ENCODE measurements around the gene HSF5. TPM values are rescaled to one million over a fixed set of nuclear protein-coding genes. Genes with fewer than 3 reads are reported as not detected.

Gene HSF5, protein sequence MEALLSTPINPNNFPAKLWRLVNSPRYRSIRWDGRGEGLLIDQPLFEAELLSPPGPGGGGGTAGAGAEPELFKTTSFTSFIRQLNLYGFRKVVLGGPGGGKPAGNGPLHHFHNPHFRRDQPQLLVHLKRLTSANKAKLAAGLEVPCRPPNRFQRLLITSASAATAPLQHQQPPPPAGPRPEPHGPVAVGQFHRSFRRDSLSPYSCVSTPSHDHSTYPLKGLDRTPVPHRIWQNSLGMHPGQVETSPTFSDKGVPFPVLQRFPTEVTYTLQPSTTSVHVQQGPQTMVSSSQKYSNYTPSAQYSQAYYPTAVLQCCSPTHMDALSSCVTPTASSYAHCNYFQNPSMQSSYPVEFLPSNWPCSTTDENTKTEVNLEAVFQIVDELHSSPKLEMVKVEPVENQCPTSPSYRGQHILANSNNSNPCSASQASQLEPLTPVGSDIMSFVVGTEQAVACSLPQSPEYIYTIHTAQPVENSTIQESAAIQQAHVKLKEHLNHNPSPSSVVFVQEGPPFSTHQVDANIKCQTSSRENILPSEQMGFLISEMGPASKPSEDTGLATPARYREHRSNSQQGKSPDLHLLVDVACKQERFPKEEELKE
- under 1 TPM in 1 of 3 donors, not detected in 2; 0.16 TPM for polyA plus RNA-seq

GRCh38 chr17:58487589-58488427, at the start of gene HSF5:
TSS of gene HSF5 (minus strand) at chr17:58488408. CDS start at chr17:58488274, 134 bp downstream.
- peak; percentile 86 to 88 (median 87) for DNase-seq
- peak within 1 kb of the TSS; percentile 7 to 69 (median 55) for H3K27ac Mint-ChIP-seq
- H3K4me3 Mint-ChIP-seq: peak within 1 kb of the TSS; percentile 53 to 78 (median 68)
- H3K27me3 Mint-ChIP-seq (ENCODE audit: low read depth in 3 of 3): peaks cover 0 to 7% (median 3%) of the 10 kb centered on the region in 3 donors
- H3K36me3 Mint-ChIP-seq: peaks cover 10 to 20% (median 15%) of the 10 kb centered on the region in 3 donors
- H3K9me3 Mint-ChIP-seq: no peaks in the 10 kb centered on the region
- peaks cover 0 to 4% of the 10 kb centered on the region in 2 donors for H3K4me1 Mint-ChIP-seq

DNA sequence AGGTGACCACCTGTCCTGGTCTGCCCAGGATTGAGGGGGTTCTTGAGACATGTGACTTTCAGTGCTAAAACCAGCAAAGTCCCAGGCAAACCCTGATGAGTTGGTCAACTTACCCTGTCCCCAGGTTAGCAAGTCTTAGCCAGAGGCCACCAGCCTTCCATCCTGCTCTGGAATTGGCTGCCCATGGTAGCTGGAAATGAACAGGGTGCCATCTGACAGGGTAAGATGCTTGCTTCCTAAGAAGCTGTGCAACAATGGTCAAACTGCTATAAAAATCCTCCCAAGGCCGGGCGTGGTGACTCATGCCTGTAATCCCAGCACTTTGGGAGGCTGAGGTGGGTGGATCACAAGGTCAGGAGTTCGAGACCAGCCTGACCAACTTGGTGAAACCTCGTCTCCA, 49.1 kb upstream of the HSF5 start:
- H3K9me3 Mint-ChIP-seq: no peaks in the 10 kb centered on the region
- H3K27ac Mint-ChIP-seq: no peak overlapping the region
- peaks cover 2 to 6% (median 4%) of the 10 kb centered on the region in 3 donors for H3K27me3 Mint-ChIP-seq (ENCODE audit: low read depth in 3 of 3)
- peaks cover 0 to 3% of the 10 kb centered on the region in 2 donors for H3K4me1 Mint-ChIP-seq
- H3K4me3 Mint-ChIP-seq: no peak overlapping the region
- H3K36me3 Mint-ChIP-seq: no peaks in the 10 kb centered on the region
- no peak for DNase-seq

- no peak for DNase-seq
- no peaks in the 10 kb centered on the region for H3K9me3 Mint-ChIP-seq
- H3K27me3 Mint-ChIP-seq (ENCODE audit: low read depth in 3 of 3): peaks cover 2 to 6% (median 4%) of the 10 kb centered on the region in 3 donors
- H3K4me3 Mint-ChIP-seq: no peak overlapping the region
- H3K36me3 Mint-ChIP-seq: no peaks in the 10 kb centered on the region
- peaks cover 0 to 6% of the 10 kb centered on the region in 2 donors for H3K4me1 Mint-ChIP-seq
- no peak overlapping the region for H3K27ac Mint-ChIP-seq
Observed at GRCh38 chr17:58536542-58536941, 48.3 kb upstream of the HSF5 start.

- Mint-ChIP-seq H3K4me1 (peaks cover 0 to 6% of the 10 kb centered on the region in 2 donors), H3K9me3 (no peaks in the 10 kb centered on the region), H3K27me3 (ENCODE audit: low read depth in 3 of 3) (peaks cover 2 to 5% (median 4%) of the 10 kb centered on the region in 3 donors), H3K36me3 (no peaks in the 10 kb centered on the region), H3K4me3 (no peak overlapping the region), H3K27ac (no peak overlapping the region)
- DNase-seq: no peak
Observed at GRCh38 chr17:58535431-58535830, 47.2 kb upstream of the HSF5 start.

- Mint-ChIP-seq H3K9me3 (no peaks in the 10 kb centered on the region), H3K27me3 (ENCODE audit: low read depth in 3 of 3) (peaks cover 2 to 8% (median 4%) of the 10 kb centered on the region in 3 donors), H3K4me1 (peaks cover 0 to 6% of the 10 kb centered on the region in 2 donors), H3K4me3 (no peak overlapping the region), H3K36me3 (no peaks in the 10 kb centered on the region), H3K27ac (no peak overlapping the region)
- DNase-seq: no peak
Observed at GRCh38 chr17:58534901-58535421, 46.8 kb upstream of the HSF5 start.

DNA sequence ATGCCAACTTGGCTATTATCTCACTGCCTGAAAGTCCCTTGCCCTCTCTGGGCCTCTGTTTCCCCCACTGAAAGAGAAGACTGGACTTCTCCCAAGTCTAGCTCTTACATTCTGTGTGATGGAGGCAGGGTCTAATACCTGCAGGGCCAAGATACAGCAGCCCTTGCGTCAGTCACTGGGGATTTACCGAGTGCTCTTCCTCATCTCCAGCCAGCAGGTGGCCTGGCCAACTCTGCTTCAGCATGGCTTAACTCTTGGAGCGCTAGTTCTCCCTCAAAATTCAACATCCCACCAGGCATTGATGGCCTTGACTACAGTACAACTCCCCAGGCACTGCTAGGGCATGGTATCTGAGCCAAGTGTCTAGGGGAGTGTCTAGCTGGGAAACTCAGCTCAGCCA, 46.1 kb upstream of the HSF5 start:
- H3K27me3 Mint-ChIP-seq (ENCODE audit: low read depth in 3 of 3): peaks cover 2 to 8% (median 6%) of the 10 kb centered on the region in 3 donors
- DNase-seq: no peak
- H3K36me3 Mint-ChIP-seq: no peaks in the 10 kb centered on the region
- H3K4me1 Mint-ChIP-seq: peaks cover 0 to 6% of the 10 kb centered on the region in 2 donors
- H3K9me3 Mint-ChIP-seq: no peaks in the 10 kb centered on the region
- peak overlapping the region in 1 of 5 donors; percentile 25 for H3K4me3 Mint-ChIP-seq
- peak overlapping the region in 1 of 6 donors; percentile 73 for H3K27ac Mint-ChIP-seq

- no peaks in the 10 kb centered on the region for H3K9me3 Mint-ChIP-seq
- peaks cover 0 to 6% of the 10 kb centered on the region in 2 donors for H3K4me1 Mint-ChIP-seq
- DNase-seq: no peak
- H3K36me3 Mint-ChIP-seq: no peaks in the 10 kb centered on the region
- peak overlapping the region in 2 of 5 donors; percentile 13 to 67 for H3K4me3 Mint-ChIP-seq
- H3K27ac Mint-ChIP-seq: no peak overlapping the region
- peaks cover 2 to 8% (median 6%) of the 10 kb centered on the region in 3 donors for H3K27me3 Mint-ChIP-seq (ENCODE audit: low read depth in 3 of 3)
Observed at GRCh38 chr17:58533616-58534188, 45.5 kb upstream of the HSF5 start.

DNA sequence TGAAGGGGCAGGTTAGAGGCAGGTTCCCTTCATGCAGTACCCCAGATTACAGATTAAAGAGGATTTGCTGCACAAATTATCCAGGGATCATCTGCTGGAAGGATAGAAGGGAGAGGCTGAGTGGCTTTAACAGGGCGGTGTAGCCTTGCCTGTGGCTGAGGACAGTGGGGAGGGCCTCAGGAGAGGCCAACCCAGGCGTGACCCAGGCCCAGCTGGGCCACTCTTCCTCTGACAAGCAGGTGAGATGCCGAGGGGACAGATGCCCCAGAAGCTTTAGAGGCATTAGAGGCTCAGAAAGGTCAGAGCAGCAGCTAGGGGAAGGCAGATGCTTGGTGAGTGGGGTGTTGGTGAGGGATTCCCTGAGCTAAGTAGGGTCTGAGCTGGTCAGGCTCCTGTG, 44.3 kb upstream of the HSF5 start:
- H3K36me3 Mint-ChIP-seq: no peaks in the 10 kb centered on the region
- H3K9me3 Mint-ChIP-seq: no peaks in the 10 kb centered on the region
- peak overlapping the region in 3 of 5 donors; percentile 56 to 69 (median 60) for H3K4me3 Mint-ChIP-seq
- peaks cover 2 to 6% (median 6%) of the 10 kb centered on the region in 3 donors for H3K27me3 Mint-ChIP-seq (ENCODE audit: low read depth in 3 of 3)
- H3K4me1 Mint-ChIP-seq: peaks cover 0 to 6% of the 10 kb centered on the region in 2 donors
- DNase-seq: no peak
- H3K27ac Mint-ChIP-seq: no peak overlapping the region

DNA sequence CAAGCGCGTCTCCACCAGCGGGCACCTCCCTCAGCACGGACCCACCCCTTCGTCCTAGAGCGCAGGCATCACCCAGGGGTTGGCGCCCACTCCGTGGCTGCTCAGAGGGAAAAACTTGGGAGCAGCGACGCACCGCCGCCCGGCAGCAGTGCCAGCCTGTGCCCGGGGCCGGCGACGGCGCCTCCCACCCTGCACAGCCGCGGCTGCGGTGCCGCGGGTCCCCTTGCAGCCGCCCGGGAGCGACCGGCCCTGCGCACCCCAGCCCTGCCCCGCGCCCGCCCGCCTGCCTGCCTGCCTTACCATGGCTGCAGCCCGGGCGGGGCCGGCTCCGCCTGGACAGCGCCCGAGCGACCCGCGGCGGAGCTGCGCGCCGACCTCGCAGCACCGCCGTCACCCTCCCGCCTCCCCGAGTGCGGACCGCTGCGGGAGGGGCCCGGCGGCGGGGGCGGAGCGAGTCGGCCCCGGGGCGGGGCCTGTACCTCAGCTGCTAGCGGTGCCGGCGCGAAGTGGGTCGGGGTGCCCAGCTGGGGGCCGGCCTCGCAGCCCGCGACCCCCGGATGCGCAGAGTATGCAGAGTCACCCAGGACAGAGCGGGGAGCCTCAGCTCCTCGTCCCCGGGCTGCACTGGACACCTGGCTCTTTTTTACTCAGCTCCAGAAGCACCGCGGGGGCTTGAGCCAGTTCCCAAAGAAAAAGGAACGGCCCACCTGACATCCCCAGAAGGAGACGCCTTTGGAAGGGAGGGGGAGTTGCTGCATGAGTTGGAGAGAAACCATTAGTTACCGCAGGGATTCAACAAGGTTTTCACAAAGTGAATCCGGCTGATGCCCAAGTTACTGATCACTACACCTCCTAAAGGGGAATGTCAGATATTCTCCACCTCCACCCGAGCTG, 43.7 kb upstream of the HSF5 start:
- H3K27ac Mint-ChIP-seq: no peak overlapping the region
- DNase-seq: peak; percentile 65 to 71 (median 70)
- peak overlapping the region; percentile 56 to 69 (median 60) for H3K4me3 Mint-ChIP-seq
- peaks cover 2 to 6% (median 6%) of the 10 kb centered on the region in 3 donors for H3K27me3 Mint-ChIP-seq (ENCODE audit: low read depth in 3 of 3)
- H3K36me3 Mint-ChIP-seq: no peaks in the 10 kb centered on the region
- no peaks in the 10 kb centered on the region for H3K9me3 Mint-ChIP-seq
- H3K4me1 Mint-ChIP-seq: peaks cover 0 to 6% of the 10 kb centered on the region in 2 donors

DNA sequence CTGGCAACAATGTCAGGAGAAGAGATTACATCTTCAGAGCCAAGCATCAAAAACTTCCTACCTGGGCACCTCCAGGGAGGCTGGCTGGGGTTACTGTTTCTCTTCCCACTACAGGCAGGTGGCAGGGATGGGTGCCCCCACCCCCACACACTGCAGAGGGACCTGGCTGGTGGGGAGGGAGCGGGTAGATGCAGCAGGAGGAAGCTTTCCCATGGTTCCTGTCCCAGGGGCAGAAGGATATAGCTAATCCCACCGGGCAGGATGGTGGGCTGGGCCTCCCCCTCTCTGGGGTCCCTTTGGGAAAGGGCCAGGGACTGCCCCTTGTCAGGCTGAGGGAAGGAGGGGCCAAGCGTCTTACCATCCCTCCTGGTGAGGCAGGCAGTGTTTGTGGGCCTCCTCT, 42.9 kb upstream of the HSF5 start:
- H3K27ac Mint-ChIP-seq: no peak overlapping the region
- no peaks in the 10 kb centered on the region for H3K9me3 Mint-ChIP-seq
- H3K4me1 Mint-ChIP-seq: peaks cover 0 to 6% of the 10 kb centered on the region in 2 donors
- no peak for DNase-seq
- peak overlapping the region; percentile 42 to 60 (median 59) for H3K4me3 Mint-ChIP-seq
- peaks cover 4 to 6% (median 6%) of the 10 kb centered on the region in 3 donors for H3K27me3 Mint-ChIP-seq (ENCODE audit: low read depth in 3 of 3)
- H3K36me3 Mint-ChIP-seq: no peaks in the 10 kb centered on the region

DNA sequence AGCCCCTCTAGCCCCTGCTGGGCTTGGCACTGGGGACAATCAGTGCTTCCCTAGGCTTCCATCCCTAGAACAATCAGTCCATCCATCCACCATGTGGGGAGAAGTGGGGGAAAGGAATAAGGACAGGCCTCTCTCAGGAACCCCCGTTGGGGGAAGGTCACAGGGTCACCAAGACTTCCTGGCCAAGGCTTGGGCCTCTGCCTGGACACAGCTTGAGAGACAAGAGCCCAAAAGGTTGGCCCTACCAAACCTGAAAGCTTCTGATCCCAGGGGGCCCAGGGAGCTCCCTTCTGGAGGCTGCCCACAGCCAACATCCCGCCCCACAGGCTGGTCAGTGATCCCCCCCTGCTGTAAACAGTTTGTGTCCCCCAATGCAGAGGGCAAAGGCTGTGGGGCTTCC, 42.4 kb upstream of the HSF5 start:
- H3K36me3 Mint-ChIP-seq: no peaks in the 10 kb centered on the region
- H3K27me3 Mint-ChIP-seq (ENCODE audit: low read depth in 3 of 3): peaks cover 4 to 6% (median 6%) of the 10 kb centered on the region in 3 donors
- peaks cover 0 to 6% of the 10 kb centered on the region in 2 donors for H3K4me1 Mint-ChIP-seq
- peak overlapping the region; percentile 38 to 60 (median 59) for H3K4me3 Mint-ChIP-seq
- H3K27ac Mint-ChIP-seq: no peak overlapping the region
- H3K9me3 Mint-ChIP-seq: no peaks in the 10 kb centered on the region
- no peak for DNase-seq

GRCh38 chr17:58529275-58529674, 41.1 kb upstream of the HSF5 start:
- Mint-ChIP-seq H3K4me1 (peaks cover 0 to 6% of the 10 kb centered on the region in 2 donors), H3K4me3 (no peak overlapping the region), H3K27me3 (ENCODE audit: low read depth in 3 of 3) (peaks cover 2 to 6% (median 5%) of the 10 kb centered on the region in 3 donors), H3K36me3 (no peaks in the 10 kb centered on the region), H3K9me3 (no peaks in the 10 kb centered on the region), H3K27ac (no peak overlapping the region)
- no peak for DNase-seq

Measured in immature natural killer cell (primary cell).